ENCODE data around the gene GAGE2A. TPM values are rescaled to one million over a fixed set of nuclear protein-coding genes. Genes with fewer than 3 reads are reported as not detected.
"Not testable (repeated sequence)": the region's sequence is repeated elsewhere in the genome, so short reads cannot be mapped to it uniquely, and the experiment has no call there.

Gene GAGE2A
- not detected in 2 replicates for total RNA-seq (2014; rRNA removed)
- not detected for Bru-seq, nascent RNA
- not detected for BruChase-seq, experiment 1, labeled RNA remaining after a 6-hour chase
- not detected for BruChase-seq, experiment 2, labeled RNA remaining after a 2-hour chase
- long read RNA-seq = 0 reads

- H3K9ac ChIP-seq (ENCODE audit: low read length); BruUV-seq (replicated peaks); ATAC-seq; POLR2A ChIA-PET (ENCODE audit: unreplicated experiment); H3K4me2 ChIP-seq (ENCODE audit: low read length); H3K4me3 ChIP-seq (ENCODE audit: low read length); H3K79me2 ChIP-seq (ENCODE audit: low read length); H3K9me3 ChIP-seq (ENCODE audit: low read length); H4K20me1 ChIP-seq (ENCODE audit: low read length); H3K27me3 ChIP-seq (ENCODE audit: low read length); H3K9me2 ChIP-seq (replicated peaks; ENCODE audit: low read length); H3K36me3 ChIP-seq (ENCODE audit: low read depth, low read length); CTCF ChIA-PET; H3K27ac ChIP-seq (ENCODE audit: low read length); intact Hi-C loops (cut with micrococcal nuclease); H2AFZ ChIP-seq (ENCODE audit: low read length); DNase-seq; H3F3A ChIP-seq (ENCODE audit: low read length, unreplicated experiment); H3K4me1 ChIP-seq (ENCODE audit: insufficient read depth, low read length): not testable (repeated sequence)
Measured at GRCh38 chrX:49589196-49589595, at the start of gene GAGE2A. GAGE2A (plus strand) TSS chrX:49589496; CDS start chrX:49590651, 1,155 bp downstream.

GRCh38 chrX:49541433-49541832 is 47.9 kb upstream of the GAGE2A start, which contains the start of gene GAGE12D:
GAGE12D (plus strand) TSS chrX:49541733; CDS start chrX:49542888, 1,155 bp downstream.
- H3K27ac ChIP-seq (ENCODE audit: low read length); H3K79me2 ChIP-seq (ENCODE audit: low read length); H3F3A ChIP-seq (ENCODE audit: low read length, unreplicated experiment); H3K9ac ChIP-seq (ENCODE audit: low read length); H3K4me1 ChIP-seq (ENCODE audit: insufficient read depth, low read length); H2AFZ ChIP-seq (ENCODE audit: low read length); CTCF ChIA-PET; intact Hi-C loops (cut with micrococcal nuclease); DNase-seq; BruUV-seq (replicated peaks); POLR2A ChIA-PET (ENCODE audit: unreplicated experiment); H4K20me1 ChIP-seq (ENCODE audit: low read length); H3K36me3 ChIP-seq (ENCODE audit: low read depth, low read length); ATAC-seq; H3K4me3 ChIP-seq (ENCODE audit: low read length); H3K9me3 ChIP-seq (ENCODE audit: low read length); H3K4me2 ChIP-seq (ENCODE audit: low read length); H3K27me3 ChIP-seq (ENCODE audit: low read length); H3K9me2 ChIP-seq (replicated peaks; ENCODE audit: low read length): not testable (repeated sequence)

GRCh38 chrX:49550989-49551388 is 38.3 kb upstream of the GAGE2A start, which contains the start of gene GAGE12E:
GAGE12E (plus strand) TSS chrX:49551289; CDS start chrX:49552444, 1,155 bp downstream.
- H3F3A ChIP-seq (ENCODE audit: low read length, unreplicated experiment); CTCF ChIA-PET; H3K79me2 ChIP-seq (ENCODE audit: low read length): not testable (repeated sequence)

GRCh38 chrX:49560542-49560941 is 28.8 kb upstream of the GAGE2A start, which contains the start of gene GAGE12F:
GAGE12F (plus strand) TSS chrX:49560842; CDS start chrX:49561997, 1,155 bp downstream.
- intact Hi-C loops (cut with micrococcal nuclease); DNase-seq: not testable (repeated sequence)

More at GRCh38 chrX:49550989-49551388, 38.3 kb upstream of the GAGE2A start, which contains the start of gene GAGE12E:
- H3K27ac ChIP-seq (ENCODE audit: low read length); H3K4me1 ChIP-seq (ENCODE audit: insufficient read depth, low read length); H3K9ac ChIP-seq (ENCODE audit: low read length); H3K9me3 ChIP-seq (ENCODE audit: low read length); H3K27me3 ChIP-seq (ENCODE audit: low read length); H3K9me2 ChIP-seq (replicated peaks; ENCODE audit: low read length); H3K4me2 ChIP-seq (ENCODE audit: low read length); H2AFZ ChIP-seq (ENCODE audit: low read length); H3K36me3 ChIP-seq (ENCODE audit: low read depth, low read length); H4K20me1 ChIP-seq (ENCODE audit: low read length); DNase-seq; POLR2A ChIA-PET (ENCODE audit: unreplicated experiment); intact Hi-C loops (cut with micrococcal nuclease); ATAC-seq; BruUV-seq (replicated peaks); H3K4me3 ChIP-seq (ENCODE audit: low read length): not testable (repeated sequence)

GRCh38 chrX:49568728-49569127 is 20.6 kb upstream of the GAGE2A start:
- H3K4me3 ChIP-seq (ENCODE audit: low read length) = not testable (repeated sequence)

More at GRCh38 chrX:49560542-49560941, 28.8 kb upstream of the GAGE2A start, which contains the start of gene GAGE12F:
- H3K36me3 ChIP-seq (ENCODE audit: low read depth, low read length); H4K20me1 ChIP-seq (ENCODE audit: low read length); CTCF ChIA-PET; BruUV-seq (replicated peaks); H3F3A ChIP-seq (ENCODE audit: low read length, unreplicated experiment); H3K79me2 ChIP-seq (ENCODE audit: low read length); H3K27me3 ChIP-seq (ENCODE audit: low read length); H3K9ac ChIP-seq (ENCODE audit: low read length); H3K4me2 ChIP-seq (ENCODE audit: low read length); ATAC-seq; POLR2A ChIA-PET (ENCODE audit: unreplicated experiment); H3K4me3 ChIP-seq (ENCODE audit: low read length); H3K9me3 ChIP-seq (ENCODE audit: low read length); H3K9me2 ChIP-seq (replicated peaks; ENCODE audit: low read length); H3K27ac ChIP-seq (ENCODE audit: low read length); H3K4me1 ChIP-seq (ENCODE audit: insufficient read depth, low read length); H2AFZ ChIP-seq (ENCODE audit: low read length): not testable (repeated sequence)

GRCh38 chrX:49569152-49569551 is 20.1 kb upstream of the GAGE2A start:
- H3K27ac ChIP-seq (ENCODE audit: low read length); CTCF ChIA-PET; H4K20me1 ChIP-seq (ENCODE audit: low read length); H3K9me2 ChIP-seq (replicated peaks; ENCODE audit: low read length); H3K79me2 ChIP-seq (ENCODE audit: low read length); H3K36me3 ChIP-seq (ENCODE audit: low read depth, low read length); H3K4me2 ChIP-seq (ENCODE audit: low read length); BruUV-seq (replicated peaks); DNase-seq; ATAC-seq; H3K4me1 ChIP-seq (ENCODE audit: insufficient read depth, low read length); POLR2A ChIA-PET (ENCODE audit: unreplicated experiment); intact Hi-C loops (cut with micrococcal nuclease); H3K9ac ChIP-seq (ENCODE audit: low read length); H3K4me3 ChIP-seq (ENCODE audit: low read length); H2AFZ ChIP-seq (ENCODE audit: low read length); H3K9me3 ChIP-seq (ENCODE audit: low read length); H3F3A ChIP-seq (ENCODE audit: low read length, unreplicated experiment); H3K27me3 ChIP-seq (ENCODE audit: low read length): not testable (repeated sequence)

More at GRCh38 chrX:49568728-49569127, 20.6 kb upstream of the GAGE2A start:
- intact Hi-C loops (cut with micrococcal nuclease); H3K4me1 ChIP-seq (ENCODE audit: insufficient read depth, low read length); H3K9ac ChIP-seq (ENCODE audit: low read length); H4K20me1 ChIP-seq (ENCODE audit: low read length); H3K79me2 ChIP-seq (ENCODE audit: low read length); ATAC-seq; H3F3A ChIP-seq (ENCODE audit: low read length, unreplicated experiment); H3K27ac ChIP-seq (ENCODE audit: low read length); H3K27me3 ChIP-seq (ENCODE audit: low read length); DNase-seq; H3K36me3 ChIP-seq (ENCODE audit: low read depth, low read length); H2AFZ ChIP-seq (ENCODE audit: low read length); CTCF ChIA-PET; BruUV-seq (replicated peaks); H3K4me2 ChIP-seq (ENCODE audit: low read length); H3K9me2 ChIP-seq (replicated peaks; ENCODE audit: low read length); H3K9me3 ChIP-seq (ENCODE audit: low read length); POLR2A ChIA-PET (ENCODE audit: unreplicated experiment): not testable (repeated sequence)

- ATAC-seq; H3K9ac ChIP-seq (ENCODE audit: low read length); H3K9me3 ChIP-seq (ENCODE audit: low read length); POLR2A ChIA-PET (ENCODE audit: unreplicated experiment); H3K4me1 ChIP-seq (ENCODE audit: insufficient read depth, low read length); DNase-seq; H3K9me2 ChIP-seq (replicated peaks; ENCODE audit: low read length); H3K4me2 ChIP-seq (ENCODE audit: low read length); H3K79me2 ChIP-seq (ENCODE audit: low read length); CTCF ChIA-PET; H3K27ac ChIP-seq (ENCODE audit: low read length); H2AFZ ChIP-seq (ENCODE audit: low read length); H3K36me3 ChIP-seq (ENCODE audit: low read depth, low read length); H3F3A ChIP-seq (ENCODE audit: low read length, unreplicated experiment); BruUV-seq (replicated peaks); H4K20me1 ChIP-seq (ENCODE audit: low read length); H3K4me3 ChIP-seq (ENCODE audit: low read length); intact Hi-C loops (cut with micrococcal nuclease); H3K27me3 ChIP-seq (ENCODE audit: low read length): not testable (repeated sequence)
Measured at GRCh38 chrX:49570100-49570499, 19.2 kb upstream of the GAGE2A start, which contains the start of gene GAGE12G. GAGE12G (plus strand) TSS chrX:49570400; CDS start chrX:49571555, 1,155 bp downstream.

Data from PC-3 (cell line).